Measurements from ENCODE around the gene CREB1.

Gene CREB1

GRCh38 chr2:207512356-207512755 lies 17.4 kb upstream of the CREB1 start (continued):
- no peak for TF ChIP-seq ZNF157 (tag by site-specific recombination; IDR thresholded peaks at IDR 0.05)
- TF ChIP-seq ZNF37A (tag by site-specific recombination; IDR thresholded peaks at IDR 0.05), result no peak
- no peak for TF ChIP-seq ZNF48 (tag by site-specific recombination; IDR thresholded peaks at IDR 0.05)

- Histone ChIP-seq H3K9me3 (ENCODE audit: control insufficient read depth, insufficient read depth, low read depth, low read length) (no peaks in the 10 kb centered on the region), H3K27ac (ENCODE audit: extremely low read depth, low read depth, low read length) (no peak overlapping the region), H3K4me3 (ENCODE audit: low read depth, low read length) (no peak overlapping the region), H3K36me3 (ENCODE audit: control insufficient read depth in 2 of 2, insufficient read depth in 1 of 2, low read length in 2 of 2) (no peaks in the 10 kb centered on the region), H3K4me1 (ENCODE audit: control insufficient read depth, insufficient read depth, low read length) (no peaks in the 10 kb centered on the region)
- ChIA-PET POLR2A (no interaction called here), CTCF (interaction anchor here (0.7 kb wide), 1 partner anchor 40 kb away, joined by 3 read pairs; no protein-coding TSS in a partner anchor)
- TF ChIP-seq GLI2 (tag by site-specific recombination; IDR thresholded peaks at IDR 0.05; ENCODE audit: borderline replicate concordance, low read depth) (no peak), REPIN1 (tag by site-specific recombination; IDR thresholded peaks at IDR 0.05; ENCODE audit: low read depth) (no peak), IKZF3 (tag by site-specific recombination; IDR thresholded peaks at IDR 0.05) (no peak), SP2 (tag by site-specific recombination; IDR thresholded peaks at IDR 0.05) (no peak), MYNN (tag by site-specific recombination; IDR thresholded peaks at IDR 0.05; ENCODE audit: borderline replicate concordance) (no peak), ZNF423 (tag by site-specific recombination; IDR thresholded peaks at IDR 0.05) (no peak), ZBTB6 (tag by site-specific recombination; IDR thresholded peaks at IDR 0.05) (no peak), ZNF157 (tag by site-specific recombination; IDR thresholded peaks at IDR 0.05) (no peak), ZNF529 (tag by site-specific recombination; IDR thresholded peaks at IDR 0.05; ENCODE audit: insufficient replicate concordance) (no peak), PRDM4 (tag by site-specific recombination; IDR thresholded peaks at IDR 0.05) (no peak), ZNF514 (tag by site-specific recombination; IDR thresholded peaks at IDR 0.05) (no peak), ZNF518A (tag by site-specific recombination; conservative IDR thresholded peaks at IDR 0.05; ENCODE audit: low read depth) (no peak), PRDM10 (tag by site-specific recombination; IDR thresholded peaks at IDR 0.05) (no peak), INSM2 (tag by site-specific recombination; IDR thresholded peaks at IDR 0.05) (no peak), ZNF76 (tag by site-specific recombination; IDR thresholded peaks at IDR 0.05; ENCODE audit: borderline replicate concordance, low read depth) (no peak), ZNF114 (tag by site-specific recombination; IDR thresholded peaks at IDR 0.05) (no peak), KLF7 (tag by site-specific recombination; IDR thresholded peaks at IDR 0.05; ENCODE audit: borderline replicate concordance) (no peak), ZNF184 (tag by site-specific recombination; IDR thresholded peaks at IDR 0.05) (no peak), ZNF155 (tag by site-specific recombination; IDR thresholded peaks at IDR 0.05) (no peak)
Measured at GRCh38 chr2:207513551-207514257, 16.1 kb upstream of the CREB1 start.

All from HEK293 (cell line).